ENCODE data around the gene MSL3B.

- no peak for TF ChIP-seq CTCF (conservative IDR thresholded peaks at IDR 0.05 in 1 of 2, IDR thresholded peaks at IDR 0.05 in 1 of 2; ENCODE audit: extremely low read depth in 1 of 2, insufficient read depth in 1 of 2, low read depth in 1 of 2, low read length in 2 of 2)
- TF ChIP-seq EZH2 (IDR thresholded peaks at IDR 0.05; ENCODE audit: borderline replicate concordance, low read length) = no peak
Observed at GRCh38 chr2:233829193-233830110, 38.7 kb downstream of the MSL3B start.

All from mammary epithelial cell (primary cell).